ENCODE measurements around the gene VAMP1. TPM values are rescaled to one million over a fixed set of nuclear protein-coding genes. Genes with fewer than 3 reads are reported as not detected.
"Not testable (repeated sequence)": the region's sequence is repeated elsewhere in the genome, so short reads cannot be mapped to it uniquely, and the experiment has no call there.

VAMP1 gene
- total and polyA plus RNA-seq, 9 of the 15 experiments (the other 6 are each of a cell fraction or from before 2014, with no cell fraction given): 0.76 to 13.2 (median 4.2) TPM

DNA sequence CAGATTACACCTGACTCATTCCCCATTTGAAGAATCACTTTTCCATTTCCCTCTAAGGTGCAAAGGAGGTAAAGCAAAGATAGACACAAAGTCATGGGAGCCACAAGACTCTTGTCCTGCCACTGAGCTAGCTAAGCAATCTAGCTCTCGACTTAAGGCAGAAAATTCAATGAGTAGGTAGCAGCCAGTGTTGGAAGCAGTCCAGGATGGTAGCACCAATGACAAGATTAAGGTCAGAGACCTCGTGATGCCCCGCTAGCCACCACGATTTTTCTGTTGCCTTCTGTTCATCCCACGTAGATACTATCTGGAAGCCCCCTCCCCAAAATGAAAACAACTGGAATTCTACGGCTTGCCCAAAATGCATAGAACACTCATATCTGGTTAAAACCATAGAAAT is 1.4 kb downstream of the VAMP1 start (continued):
- TF ChIP-seq, protein P1, sequence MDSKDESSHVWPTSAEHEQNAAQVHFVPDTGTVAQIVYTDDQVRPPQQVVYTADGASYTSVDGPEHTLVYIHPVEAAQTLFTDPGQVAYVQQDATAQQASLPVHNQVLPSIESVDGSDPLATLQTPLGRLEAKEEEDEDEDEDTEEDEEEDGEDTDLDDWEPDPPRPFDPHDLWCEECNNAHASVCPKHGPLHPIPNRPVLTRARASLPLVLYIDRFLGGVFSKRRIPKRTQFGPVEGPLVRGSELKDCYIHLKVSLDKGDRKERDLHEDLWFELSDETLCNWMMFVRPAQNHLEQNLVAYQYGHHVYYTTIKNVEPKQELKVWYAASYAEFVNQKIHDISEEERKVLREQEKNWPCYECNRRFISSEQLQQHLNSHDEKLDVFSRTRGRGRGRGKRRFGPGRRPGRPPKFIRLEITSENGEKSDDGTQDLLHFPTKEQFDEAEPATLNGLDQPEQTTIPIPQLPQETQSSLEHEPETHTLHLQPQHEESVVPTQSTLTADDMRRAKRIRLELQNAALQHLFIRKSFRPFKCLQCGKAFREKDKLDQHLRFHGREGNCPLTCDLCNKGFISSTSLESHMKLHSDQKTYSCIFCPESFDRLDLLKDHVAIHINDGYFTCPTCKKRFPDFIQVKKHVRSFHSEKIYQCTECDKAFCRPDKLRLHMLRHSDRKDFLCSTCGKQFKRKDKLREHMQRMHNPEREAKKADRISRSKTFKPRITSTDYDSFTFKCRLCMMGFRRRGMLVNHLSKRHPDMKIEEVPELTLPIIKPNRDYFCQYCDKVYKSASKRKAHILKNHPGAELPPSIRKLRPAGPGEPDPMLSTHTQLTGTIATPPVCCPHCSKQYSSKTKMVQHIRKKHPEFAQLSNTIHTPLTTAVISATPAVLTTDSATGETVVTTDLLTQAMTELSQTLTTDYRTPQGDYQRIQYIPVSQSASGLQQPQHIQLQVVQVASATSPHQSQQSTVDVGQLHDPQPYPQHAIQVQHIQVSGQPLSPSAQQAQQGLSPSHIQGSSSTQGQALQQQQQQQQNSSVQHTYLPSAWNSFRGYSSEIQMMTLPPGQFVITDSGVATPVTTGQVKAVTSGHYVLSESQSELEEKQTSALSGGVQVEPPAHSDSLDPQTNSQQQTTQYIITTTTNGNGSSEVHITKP (IDR thresholded peaks at IDR 0.05; ENCODE audit: partially characterized antibody): no peak
- TF ChIP-seq ZNF76 (CRISPR knock-in tag; IDR thresholded peaks at IDR 0.05; ENCODE audit: borderline replicate concordance): no peak
- TF ChIP-seq TCF7L2 (IDR thresholded peaks at IDR 0.05; ENCODE audit: low read depth, low read length): no peak
- TF ChIP-seq PTRF (tag; IDR thresholded peaks at IDR 0.05): no peak

DNA sequence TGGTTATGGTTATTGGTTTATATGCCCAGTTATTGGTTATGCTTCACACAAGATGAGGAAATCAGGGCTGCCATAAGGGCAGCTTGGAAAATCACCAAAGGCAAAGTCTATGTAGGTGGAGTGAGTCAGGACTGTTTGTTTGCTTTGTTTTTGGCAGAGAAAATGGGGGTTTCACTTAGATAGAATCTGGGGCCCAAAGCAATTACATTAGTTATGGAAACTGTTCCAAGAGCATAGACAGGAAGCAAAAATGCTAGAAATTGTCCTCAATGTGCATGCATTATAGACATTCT is 2.2 kb downstream of the VAMP1 start:
- in situ Hi-C loops (cut with MboI) (loop anchor here (25.0 kb wide), 1 partner anchor 406 kb away; no protein-coding TSS in a partner anchor), intact Hi-C loops (cut with micrococcal nuclease) (no loop called here)
- Histone ChIP-seq H3K4me1 (replicated peaks in 1 of 2; ENCODE audit: control insufficient read depth in 2 of 2, insufficient read depth in 2 of 2, low read length in 2 of 2) (peaks cover 14 to 19% of the 10 kb centered on the region in 2 experiments; a peak in 4 of 5 replicates), H4K20me1 (replicated peaks; ENCODE audit: control insufficient read depth, insufficient read depth, low read length) (no peaks in the 10 kb centered on the region), H3K9ac (ENCODE audit: insufficient read depth in 1 of 2, low read depth in 2 of 2, low read length in 2 of 2) (no peak overlapping the region), H3K27ac (ENCODE audit: extremely low read depth, low read depth, low read length) (no peak overlapping the region), H3K4me2 (ENCODE audit: insufficient read depth, low read length) (no peak overlapping the region), H3K4me3 (no peak overlapping the region), H3K79me2 (ENCODE audit: control insufficient read depth, insufficient read depth, low read length) (no peaks in the 10 kb centered on the region; the same call in 2 of the 3 replicates), H2AFZ (ENCODE audit: low read depth, low read length) (no peak overlapping the region), H3K27me3 (ENCODE audit: control insufficient read depth in 2 of 2, insufficient read depth in 2 of 2, low read length in 2 of 2) (no peaks in the 10 kb centered on the region), H3K9me1 (ENCODE audit: control insufficient read depth, insufficient read depth, low read length) (no peaks in the 10 kb centered on the region), H3K36me3 (ENCODE audit: control insufficient read depth, insufficient read depth, low read length) (peaks cover 10% of the 10 kb centered on the region; the same call in 2 of the 3 replicates), H3K9me3 (replicated peaks; ENCODE audit: control insufficient read depth, insufficient read depth, low read depth, low read length) (no peaks in the 10 kb centered on the region)
- ATAC-seq (no peak), DNase-seq (ENCODE audit: extremely low read depth in 1 of 4, low spot score in 3 of 4) (no peak), FAIRE-seq (no peak)
- ChIA-PET CTCF (ENCODE audit: low intra/inter-chr PET ratio) (no interaction called here), POLR2A (interaction anchor here (0.8 to 1.0 kb wide), 2 partner anchors 9 to 72 kb away, joined by 3 read pairs; no protein-coding TSS in a partner anchor)
- TF ChIP-seq POLR3G (IDR thresholded peaks at IDR 0.05; ENCODE audit: extremely low read depth, insufficient read length, insufficient replicate concordance): no peak
- TF ChIP-seq, protein P2, sequence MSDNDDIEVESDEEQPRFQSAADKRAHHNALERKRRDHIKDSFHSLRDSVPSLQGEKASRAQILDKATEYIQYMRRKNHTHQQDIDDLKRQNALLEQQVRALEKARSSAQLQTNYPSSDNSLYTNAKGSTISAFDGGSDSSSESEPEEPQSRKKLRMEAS (CRISPR knock-in tag; IDR thresholded peaks at IDR 0.05): no peak
- no TSS peak for BruUV-seq (replicated peaks)

DNA sequence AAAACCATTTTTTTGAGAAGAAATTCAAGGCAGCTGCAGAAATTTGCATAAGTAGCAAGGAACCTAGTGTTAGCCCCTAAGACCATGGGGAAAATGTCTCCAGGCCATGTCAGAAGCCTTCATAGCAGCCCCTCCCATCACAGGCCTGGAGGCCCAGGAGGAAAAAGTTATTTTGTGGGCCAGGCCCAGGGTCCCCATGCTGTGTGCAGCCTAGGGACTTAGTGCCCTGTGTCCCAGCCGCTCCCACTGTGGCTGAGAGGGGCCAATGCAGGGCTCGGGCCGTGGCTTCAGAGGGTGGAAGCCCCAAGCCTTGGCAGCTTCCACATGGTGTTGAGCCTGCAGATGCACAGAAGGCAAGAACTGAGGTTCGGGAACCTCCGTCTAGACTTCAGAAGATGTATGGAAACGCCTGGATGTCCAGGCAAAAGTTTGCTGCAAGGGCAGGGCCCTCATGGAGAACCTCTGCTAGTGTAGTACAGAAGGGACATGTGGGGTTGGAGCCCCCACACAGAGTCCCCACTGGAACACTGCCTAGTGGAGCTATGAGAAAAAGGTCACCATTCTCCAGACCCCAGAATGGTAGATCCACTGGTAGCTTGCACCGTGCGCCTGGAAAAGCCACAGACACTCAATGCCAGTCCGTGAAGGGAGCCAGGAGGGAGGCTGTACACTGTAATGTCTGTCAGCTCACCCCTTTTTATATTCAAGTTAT is 2.8 kb downstream of the VAMP1 start:
- POLR2A ChIA-PET; intact Hi-C loops (cut with micrococcal nuclease); H2AFZ ChIP-seq (ENCODE audit: low read depth, low read length); H3K27ac ChIP-seq (ENCODE audit: extremely low read depth, low read depth, low read length); DNase-seq (ENCODE audit: extremely low read depth in 1 of 4, low spot score in 3 of 4); H3K79me2 ChIP-seq (ENCODE audit: control insufficient read depth, insufficient read depth, low read length); H4K20me1 ChIP-seq (replicated peaks; ENCODE audit: control insufficient read depth, insufficient read depth, low read length); H3K9me3 ChIP-seq (replicated peaks; ENCODE audit: control insufficient read depth, insufficient read depth, low read depth, low read length); H3K27me3 ChIP-seq (ENCODE audit: control insufficient read depth in 2 of 2, insufficient read depth in 2 of 2, low read length in 2 of 2); H3K4me2 ChIP-seq (ENCODE audit: insufficient read depth, low read length); ATAC-seq; H3K9me1 ChIP-seq (ENCODE audit: control insufficient read depth, insufficient read depth, low read length); FAIRE-seq; H3K36me3 ChIP-seq (ENCODE audit: control insufficient read depth, insufficient read depth, low read length); H3K4me3 ChIP-seq; H3K9ac ChIP-seq (ENCODE audit: insufficient read depth in 1 of 2, low read depth in 2 of 2, low read length in 2 of 2); BruUV-seq (replicated peaks); CTCF ChIA-PET (ENCODE audit: low intra/inter-chr PET ratio): not testable (repeated sequence)
- WGBS (ENCODE audit: insufficient coverage, low coverage, missing lambda C conversion rate): 78% methylated on average over 6 of the region's 9 CpGs
- in situ Hi-C loops (cut with MboI): loop anchor here (25.0 kb wide), 1 partner anchor 405 kb away; no protein-coding TSS in a partner anchor
- peaks cover 14 to 19% of the 10 kb centered on the region in 2 experiments; a peak in 4 of 5 replicates for H3K4me1 ChIP-seq (replicated peaks in 1 of 2; ENCODE audit: control insufficient read depth in 2 of 2, insufficient read depth in 2 of 2, low read length in 2 of 2)
